ENCODE measurements around the gene TBC1D19. TPM values are rescaled to one million over a fixed set of nuclear protein-coding genes. Genes with fewer than 3 reads are reported as not detected.
A peak's percentile ranks its signal among the peaks of the same experiment; 100 is the strongest.

The TBC1D19 gene
- total and polyA plus RNA-seq, 2 experiments from 2014 or later, result 7.9 to 21.9 TPM

DNA sequence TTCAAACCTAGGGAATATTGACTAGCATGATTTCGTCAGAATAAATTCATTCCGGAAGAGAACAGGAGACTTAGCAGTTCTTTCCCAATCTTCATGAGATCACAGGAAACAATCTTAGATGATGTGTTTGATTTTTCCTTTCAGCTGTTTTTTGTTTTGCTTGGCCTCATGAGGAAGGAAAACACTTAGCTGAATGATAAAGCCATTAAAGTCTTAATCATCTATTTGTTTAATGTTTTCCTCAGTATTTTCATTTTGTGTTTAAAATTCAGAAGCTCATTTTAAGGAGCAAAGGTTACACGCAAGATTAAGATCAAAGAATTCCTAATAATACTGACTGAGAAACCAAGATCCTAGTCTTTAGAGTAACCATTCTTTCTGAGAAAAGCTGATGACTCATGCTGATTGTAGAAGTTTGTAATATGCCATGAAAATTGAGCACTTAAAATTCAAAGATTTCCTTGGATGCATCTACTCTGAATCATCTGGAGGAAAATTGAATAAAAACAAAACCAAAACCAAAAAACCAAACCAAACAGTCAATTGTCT, 15.4 kb upstream of the TBC1D19 start:
- H3K4me3 ChIP-seq, result no peak overlapping the region
- 44% methylated on average over 3 of the region's 3 CpGs for WGBS (ENCODE audit: low lambda C conversion rate, missing lambda C conversion rate)
- no peaks in the 10 kb centered on the region for H3K36me3 ChIP-seq (replicated peaks; ENCODE audit: insufficient read depth, low read depth)
- H2AFZ ChIP-seq, result no peak overlapping the region
- DNase-seq (ENCODE audit: low spot score), result no peak
- no peaks in the 10 kb centered on the region for H3K9me3 ChIP-seq (ENCODE audit: low read depth)
- TF ChIP-seq, protein P1, sequence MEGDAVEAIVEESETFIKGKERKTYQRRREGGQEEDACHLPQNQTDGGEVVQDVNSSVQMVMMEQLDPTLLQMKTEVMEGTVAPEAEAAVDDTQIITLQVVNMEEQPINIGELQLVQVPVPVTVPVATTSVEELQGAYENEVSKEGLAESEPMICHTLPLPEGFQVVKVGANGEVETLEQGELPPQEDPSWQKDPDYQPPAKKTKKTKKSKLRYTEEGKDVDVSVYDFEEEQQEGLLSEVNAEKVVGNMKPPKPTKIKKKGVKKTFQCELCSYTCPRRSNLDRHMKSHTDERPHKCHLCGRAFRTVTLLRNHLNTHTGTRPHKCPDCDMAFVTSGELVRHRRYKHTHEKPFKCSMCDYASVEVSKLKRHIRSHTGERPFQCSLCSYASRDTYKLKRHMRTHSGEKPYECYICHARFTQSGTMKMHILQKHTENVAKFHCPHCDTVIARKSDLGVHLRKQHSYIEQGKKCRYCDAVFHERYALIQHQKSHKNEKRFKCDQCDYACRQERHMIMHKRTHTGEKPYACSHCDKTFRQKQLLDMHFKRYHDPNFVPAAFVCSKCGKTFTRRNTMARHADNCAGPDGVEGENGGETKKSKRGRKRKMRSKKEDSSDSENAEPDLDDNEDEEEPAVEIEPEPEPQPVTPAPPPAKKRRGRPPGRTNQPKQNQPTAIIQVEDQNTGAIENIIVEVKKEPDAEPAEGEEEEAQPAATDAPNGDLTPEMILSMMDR (IDR thresholded peaks at IDR 0.05; ENCODE audit: poor library complexity), result no peak
- no peak for TF ChIP-seq EZH2phosphoT487 (IDR thresholded peaks at IDR 0.05; ENCODE audit: low read depth, severe bottlenecking, unreplicated experiment)
- no peak for TF ChIP-seq EZH2 (IDR thresholded peaks at IDR 0.05; ENCODE audit: borderline replicate concordance)
- no peak overlapping the region for H3K4me2 ChIP-seq
- no peaks in the 10 kb centered on the region for H3K9me2 ChIP-seq (replicated peaks; ENCODE audit: insufficient read depth)
- H3K27ac ChIP-seq, result peak overlapping the region; percentile 7
- peaks cover 3% of the 10 kb centered on the region for H3K4me1 ChIP-seq (ENCODE audit: insufficient read depth)
- H3K27me3 ChIP-seq, result no peaks in the 10 kb centered on the region
- no peaks in the 10 kb centered on the region for H4K20me1 ChIP-seq (ENCODE audit: insufficient read depth, poor library complexity, severe bottlenecking)
- no peaks in the 10 kb centered on the region for H3K79me2 ChIP-seq

DNA sequence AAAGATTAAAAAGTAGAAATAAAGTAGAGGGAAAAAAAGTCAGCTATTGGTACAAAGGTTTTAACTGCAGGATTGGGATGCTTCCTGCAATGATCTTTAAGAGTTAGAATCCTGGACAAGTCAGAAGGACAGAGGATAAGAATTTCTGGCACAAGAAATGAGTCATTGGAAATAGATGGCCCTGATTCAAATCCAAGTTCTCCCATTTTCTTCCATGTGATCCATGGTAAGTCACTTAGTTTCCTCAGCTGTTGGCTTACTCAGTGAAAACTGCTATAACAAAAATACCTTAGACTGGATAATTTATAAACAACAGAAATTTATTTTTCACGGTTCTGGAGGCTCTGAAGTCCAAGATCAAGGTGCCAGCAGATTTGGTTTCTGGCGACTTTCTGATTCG, 13.3 kb upstream of the TBC1D19 start:
- H3K4me1 ChIP-seq (ENCODE audit: insufficient read depth), result peaks cover 3% of the 10 kb centered on the region
- no peaks in the 10 kb centered on the region for H3K36me3 ChIP-seq (replicated peaks; ENCODE audit: insufficient read depth, low read depth)
- no peak overlapping the region for H2AFZ ChIP-seq
- no peak overlapping the region for H3K4me3 ChIP-seq
- no peaks in the 10 kb centered on the region for H3K9me3 ChIP-seq (ENCODE audit: low read depth)
- 95% methylated on average over 3 of the region's 3 CpGs for WGBS (ENCODE audit: low lambda C conversion rate, missing lambda C conversion rate)
- DNase-seq (ENCODE audit: low spot score), result no peak
- TF ChIP-seq, protein P1 (IDR thresholded peaks at IDR 0.05; ENCODE audit: poor library complexity), result no peak
- no peak for TF ChIP-seq EZH2phosphoT487 (IDR thresholded peaks at IDR 0.05; ENCODE audit: low read depth, severe bottlenecking, unreplicated experiment)
- no peak for TF ChIP-seq EZH2 (IDR thresholded peaks at IDR 0.05; ENCODE audit: borderline replicate concordance)
- H3K4me2 ChIP-seq, result no peak overlapping the region
- H3K27ac ChIP-seq, result no peak overlapping the region
- H3K9me2 ChIP-seq (replicated peaks; ENCODE audit: insufficient read depth), result no peaks in the 10 kb centered on the region
- no peaks in the 10 kb centered on the region for H3K27me3 ChIP-seq
- H4K20me1 ChIP-seq (ENCODE audit: insufficient read depth, poor library complexity, severe bottlenecking), result no peaks in the 10 kb centered on the region
- H3K79me2 ChIP-seq, result no peaks in the 10 kb centered on the region

DNA sequence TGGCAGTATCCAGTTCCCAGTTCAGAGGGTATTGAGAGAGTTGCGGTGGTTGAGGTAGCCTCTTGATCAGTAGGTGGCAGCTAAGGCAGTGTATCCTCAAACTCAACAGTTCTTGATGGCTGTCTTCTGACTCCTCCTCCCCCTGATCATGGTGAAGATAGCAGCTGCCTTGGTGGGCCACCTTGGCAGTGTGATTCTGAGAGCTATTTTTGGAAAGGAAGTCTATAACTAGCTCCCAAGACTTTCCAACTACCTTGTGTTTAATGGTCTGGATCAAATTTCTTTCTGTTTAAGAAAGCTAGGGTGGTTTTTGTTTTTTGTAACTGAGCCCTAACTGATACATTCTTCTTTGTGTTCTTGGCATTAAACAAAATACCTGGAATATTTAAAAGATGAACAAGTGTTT, 10.5 kb upstream of the TBC1D19 start:
- Histone ChIP-seq H3K9me2 (replicated peaks; ENCODE audit: insufficient read depth) (no peaks in the 10 kb centered on the region), H3K36me3 (replicated peaks; ENCODE audit: insufficient read depth, low read depth) (no peaks in the 10 kb centered on the region), H3K4me2 (no peak overlapping the region), H3K27me3 (no peaks in the 10 kb centered on the region), H3K9me3 (ENCODE audit: low read depth) (no peaks in the 10 kb centered on the region), H3K4me3 (no peak overlapping the region), H3K79me2 (no peaks in the 10 kb centered on the region), H3K27ac (no peak overlapping the region), H2AFZ (no peak overlapping the region), H3K4me1 (ENCODE audit: insufficient read depth) (peaks cover under 1% of the 10 kb centered on the region), H4K20me1 (ENCODE audit: insufficient read depth, poor library complexity, severe bottlenecking) (no peaks in the 10 kb centered on the region)
- WGBS (ENCODE audit: low lambda C conversion rate, missing lambda C conversion rate), result 85% methylated on average over 1 of the region's 1 CpG
- TF ChIP-seq, protein P1 (IDR thresholded peaks at IDR 0.05; ENCODE audit: poor library complexity), result no peak
- TF ChIP-seq EZH2 (IDR thresholded peaks at IDR 0.05; ENCODE audit: borderline replicate concordance) (no peak), EZH2phosphoT487 (IDR thresholded peaks at IDR 0.05; ENCODE audit: low read depth, severe bottlenecking, unreplicated experiment) (no peak)
- DNase-seq (ENCODE audit: low spot score), result no peak

Data from hepatocyte (in vitro differentiated cells).